ENCODE results near the gene TBCA. TPM values are rescaled to one million over a fixed set of nuclear protein-coding genes. Genes with fewer than 3 reads are reported as not detected.

Gene TBCA, protein sequence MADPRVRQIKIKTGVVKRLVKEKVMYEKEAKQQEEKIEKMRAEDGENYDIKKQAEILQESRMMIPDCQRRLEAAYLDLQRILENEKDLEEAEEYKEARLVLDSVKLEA
- 155 TPM for polyA plus RNA-seq (2013, experiment 1 of 2; ENCODE audit: insufficient read length)
- polyA plus RNA-seq (2013, experiment 2 of 2; ENCODE audit: insufficient read length) = 196 TPM

DNA sequence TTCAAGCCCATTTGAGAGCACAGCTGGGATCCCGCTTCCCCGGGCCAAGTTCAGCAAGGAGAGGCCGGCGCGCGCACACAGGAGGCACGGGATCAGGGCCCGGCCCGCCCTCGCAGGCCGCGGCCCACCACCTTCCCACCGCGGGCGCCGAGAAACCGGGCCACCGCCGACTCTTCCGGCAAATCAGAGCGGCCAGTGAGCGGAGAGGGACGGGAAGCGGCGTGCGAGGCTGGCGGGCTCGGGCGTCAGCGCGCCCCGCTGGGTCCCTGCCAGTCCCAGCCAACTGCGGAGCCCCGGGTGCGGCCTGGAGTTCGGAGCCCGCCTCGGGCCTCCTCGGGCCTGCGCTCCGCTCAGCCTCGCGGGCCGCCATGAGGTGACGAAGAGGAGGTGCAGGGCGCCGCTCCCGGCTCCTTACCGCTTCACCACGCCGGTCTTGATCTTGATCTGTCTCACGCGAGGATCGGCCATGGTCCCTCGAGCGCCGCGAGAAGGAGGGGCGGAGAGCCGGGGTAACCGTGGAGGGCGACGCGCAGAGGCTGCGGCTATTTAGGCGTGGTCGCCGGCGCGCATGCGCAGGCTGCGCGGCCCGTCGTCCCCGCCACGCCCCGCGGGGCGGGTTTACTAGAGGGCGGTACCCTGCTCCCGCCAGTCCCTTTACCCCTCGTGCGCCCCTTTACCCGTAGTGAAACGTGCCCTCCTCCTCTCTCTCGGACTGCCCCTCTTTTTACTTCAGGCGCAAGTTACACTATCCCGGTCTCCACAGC is at the start of gene TBCA:
TBCA (minus strand) TSS at position 550 of the 764 bp plus-strand sequence; CDS start at position 468, 82 bp downstream.
- DNase-seq = peak; percentile 92

DNA sequence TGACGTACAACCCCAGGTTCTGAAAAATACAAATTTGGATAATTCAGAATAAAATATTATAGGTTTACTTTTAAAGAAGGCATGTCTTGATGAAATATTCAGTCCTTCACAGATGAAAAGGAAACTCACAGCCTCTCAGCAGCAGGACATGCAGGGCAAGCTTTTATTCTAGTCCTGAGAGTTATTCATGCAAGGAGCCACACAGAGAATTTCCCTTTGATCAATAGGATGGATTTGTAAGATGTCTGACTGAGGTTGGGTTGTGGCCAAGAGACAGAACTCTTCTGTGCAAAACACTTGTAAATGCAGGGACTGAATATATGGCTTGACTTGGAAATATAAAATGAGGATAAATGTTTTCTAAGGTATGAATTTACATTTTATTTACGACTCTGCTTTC is 48.8 kb upstream of the TBCA start:
- no peak for DNase-seq

DNA sequence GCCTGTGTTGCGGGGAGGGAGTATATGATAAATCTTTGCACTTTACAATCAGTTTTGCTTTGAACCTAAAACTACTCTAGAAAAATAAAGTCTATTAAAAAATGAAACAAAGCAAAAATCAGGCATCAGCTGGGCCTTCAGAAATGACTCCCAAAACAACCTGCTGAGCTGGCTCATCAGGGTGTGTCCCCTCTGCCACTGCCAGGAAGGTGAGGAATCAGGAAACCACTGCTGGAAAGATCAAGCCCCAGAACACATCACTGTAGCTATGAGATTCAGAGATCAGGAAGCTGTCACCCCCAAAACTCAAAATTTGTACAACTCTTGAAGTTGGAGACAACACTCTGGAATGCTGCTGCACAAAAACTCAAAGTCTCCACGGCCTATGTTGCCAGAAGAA is 40.5 kb upstream of the TBCA start:
- no peak for DNase-seq

DNA sequence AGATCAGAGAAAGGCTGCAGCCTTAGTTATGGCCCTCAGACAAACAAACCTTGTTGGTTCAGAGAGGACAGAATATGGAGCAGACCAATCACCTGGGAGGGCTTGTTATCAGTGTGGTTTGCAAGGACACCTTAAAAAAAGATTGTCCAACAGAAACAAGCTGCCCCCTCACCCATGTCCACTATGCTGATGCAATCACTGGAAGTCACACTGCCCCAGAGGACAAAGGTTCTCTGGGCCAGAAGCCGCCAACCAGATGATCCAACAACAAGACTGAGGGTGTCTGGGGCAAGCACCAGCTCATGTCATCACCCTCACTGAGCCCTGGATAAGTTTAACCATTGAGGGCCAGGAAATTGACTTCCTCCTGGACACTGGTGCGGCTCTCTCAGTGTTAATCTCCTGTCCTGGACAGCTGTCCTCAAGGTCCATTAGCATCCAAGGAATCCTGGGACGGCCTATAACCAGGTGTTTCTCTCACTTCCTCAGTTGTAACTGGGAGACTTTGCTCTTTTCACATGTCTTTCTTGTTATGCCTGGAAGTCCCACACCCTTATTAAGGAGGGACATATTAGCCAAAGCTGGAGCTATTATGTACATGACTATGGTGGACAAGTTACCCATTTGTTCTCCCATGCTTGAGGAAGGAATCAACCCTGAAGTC is 36.9 kb upstream of the TBCA start:
- no peak for DNase-seq

DNA sequence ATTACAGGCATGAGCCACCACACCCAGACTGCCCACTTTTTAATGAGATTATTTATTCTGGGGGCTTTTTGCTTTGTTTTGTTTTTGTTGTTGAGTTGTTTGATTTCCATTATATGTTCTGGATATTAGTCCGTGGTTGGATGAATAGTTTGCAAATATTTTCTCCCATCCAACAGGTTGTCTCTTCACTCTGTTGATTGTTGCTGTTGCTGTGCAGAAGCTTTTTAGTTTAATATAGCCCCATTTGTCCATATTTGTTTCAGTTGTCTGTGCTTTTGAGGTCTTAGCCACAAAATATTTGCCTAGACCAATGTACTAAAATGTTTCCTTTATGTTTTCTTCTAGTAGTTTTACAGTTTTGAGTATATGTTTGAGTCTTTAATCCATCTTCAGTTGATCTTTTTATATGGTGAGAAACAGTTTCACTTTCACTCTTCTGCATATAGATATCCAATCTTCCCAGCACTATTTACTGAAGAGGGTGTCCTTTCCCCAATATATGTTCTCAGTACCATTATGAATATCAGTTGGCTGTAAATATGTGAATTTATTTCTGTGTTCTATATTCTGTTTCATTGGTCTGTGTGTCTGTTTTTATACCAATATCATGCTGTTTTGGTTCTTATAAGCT is 30.2 kb upstream of the TBCA start:
- no peak for DNase-seq

GRCh38 chr5:77798456-77798855 is 22.3 kb upstream of the TBCA start:
- no peak for DNase-seq

DNA sequence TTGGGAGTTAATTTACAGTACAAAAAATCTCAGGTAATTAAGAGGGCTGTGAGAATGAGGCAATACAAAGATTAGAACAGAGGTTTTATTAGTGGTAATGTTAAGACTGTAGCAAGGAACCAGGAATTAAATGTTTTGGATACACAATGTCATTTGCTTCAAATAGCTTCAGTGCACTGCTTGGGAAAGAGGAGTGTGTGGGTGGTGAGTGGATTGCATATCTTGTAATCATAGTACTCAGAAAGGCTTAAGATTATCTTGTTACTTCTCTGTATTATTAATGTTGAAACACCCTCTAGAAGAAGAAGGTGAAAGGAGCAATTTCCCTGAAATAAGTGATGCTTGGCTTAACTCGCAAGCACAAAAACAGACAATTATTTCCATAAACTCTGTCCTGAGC is 21.0 kb upstream of the TBCA start:
- DNase-seq = no peak

GRCh38 chr5:77795846-77796245 is 19.7 kb upstream of the TBCA start:
- DNase-seq = no peak

DNA sequence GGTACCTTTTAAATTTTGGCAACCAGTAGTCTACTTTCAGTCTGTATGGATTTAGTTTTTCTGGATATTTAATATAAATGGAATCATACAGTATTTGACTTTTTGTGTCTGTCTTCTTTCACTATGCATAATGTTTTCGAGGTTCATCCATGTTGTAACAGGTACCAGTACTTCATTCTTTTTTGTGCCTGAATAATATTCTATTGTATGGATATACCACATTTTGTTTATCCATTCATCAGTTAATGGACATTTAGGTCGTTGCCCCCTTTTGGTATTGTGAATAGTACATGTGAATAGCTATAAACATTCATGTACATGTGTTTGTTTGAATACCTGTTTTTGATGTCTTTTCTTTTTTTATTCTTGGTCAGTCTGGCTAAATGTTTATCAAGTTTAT is 19.1 kb upstream of the TBCA start:
- no peak for DNase-seq

DNA sequence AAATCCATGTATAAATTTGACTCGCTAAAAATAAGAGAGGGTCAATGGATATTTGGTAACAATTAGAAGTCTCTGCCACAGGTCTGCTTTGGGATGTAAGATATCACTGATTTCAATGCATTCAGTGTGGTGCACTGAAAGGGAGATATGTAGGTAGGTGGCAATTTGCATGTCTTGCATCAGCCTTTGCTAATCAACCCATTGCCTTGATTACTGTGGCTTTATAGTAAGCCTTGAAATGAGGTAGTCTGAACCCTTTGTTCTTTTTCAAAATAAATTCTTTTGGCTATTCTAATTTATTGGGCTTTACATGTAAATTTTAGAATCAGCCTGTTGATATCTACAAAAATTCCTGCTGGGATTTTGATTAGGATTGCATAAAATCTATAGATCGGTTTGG is 15.8 kb upstream of the TBCA start:
- DNase-seq = no peak

DNA sequence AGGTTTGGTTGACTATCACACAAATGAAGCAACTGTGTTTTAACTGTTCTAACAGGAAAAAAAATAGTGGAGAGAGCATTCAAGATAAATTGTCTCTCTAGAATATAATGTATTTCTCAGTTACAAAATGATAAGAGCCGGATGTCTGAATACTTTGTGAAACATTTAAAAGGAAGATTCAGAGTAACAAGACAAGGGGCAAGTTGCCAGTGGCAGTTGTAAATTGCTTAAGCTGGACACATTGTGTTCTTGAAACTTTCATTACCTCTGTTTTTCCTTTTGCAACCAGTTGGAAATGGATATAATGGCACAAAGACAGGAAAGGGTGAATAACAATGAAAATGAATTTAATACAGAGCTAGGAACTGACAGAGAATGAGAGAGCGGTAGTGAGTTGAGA is 15.2 kb upstream of the TBCA start:
- no peak for DNase-seq

- DNase-seq = no peak
Observed at GRCh38 chr5:77785229-77785628, 9.1 kb upstream of the TBCA start.

GRCh38 chr5:77784735-77785134 is 8.6 kb upstream of the TBCA start:
- no peak for DNase-seq

DNA sequence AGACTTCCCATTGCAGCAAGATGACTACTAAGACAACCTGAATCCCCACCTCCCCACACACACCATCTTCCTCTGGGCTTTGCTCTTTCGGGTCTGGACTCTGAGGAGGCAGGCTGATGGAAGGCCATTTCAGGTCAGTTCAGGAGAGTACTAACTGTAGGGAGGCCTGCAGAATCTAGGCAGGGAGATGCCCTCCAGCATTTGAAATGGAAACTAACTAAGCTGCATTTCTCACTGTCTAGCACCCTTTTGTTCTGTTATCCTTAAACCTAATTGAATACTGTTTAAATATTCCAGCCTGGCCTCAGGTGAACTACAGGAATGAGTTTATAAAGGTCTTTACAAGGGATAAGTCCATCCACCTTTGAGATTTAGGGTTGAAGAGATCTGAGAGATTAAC is 4.9 kb upstream of the TBCA start:
- DNase-seq = no peak

DNA sequence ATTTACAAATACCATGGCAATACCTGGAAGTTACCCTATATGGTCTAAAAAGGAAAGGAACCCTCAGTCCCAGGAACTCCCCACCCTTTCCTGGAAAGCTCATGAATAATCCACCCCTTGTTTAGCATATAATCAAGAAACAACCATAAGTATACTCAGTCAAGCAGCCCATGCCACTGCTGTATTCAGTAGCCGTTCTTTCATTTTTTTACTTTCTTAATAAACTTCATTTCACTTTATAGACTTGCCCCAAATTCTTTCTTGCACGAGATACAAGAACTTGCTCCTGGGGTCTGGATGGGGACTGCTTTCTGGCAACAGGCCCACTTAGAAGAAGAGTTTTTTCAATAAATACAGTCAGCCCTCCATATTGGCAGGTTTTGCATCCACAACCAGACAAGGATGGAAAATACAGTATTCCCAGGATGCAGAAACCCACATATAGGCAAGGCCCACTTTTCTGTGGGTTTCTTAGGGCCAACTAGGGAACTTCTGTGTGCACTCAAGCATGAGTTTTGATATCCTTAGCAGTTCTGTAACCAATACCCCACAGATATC is 2.8 kb upstream of the TBCA start:
- DNase-seq = no peak

- no peak for DNase-seq
Observed at GRCh38 chr5:77778398-77778797, 2.3 kb upstream of the TBCA start.

DNA sequence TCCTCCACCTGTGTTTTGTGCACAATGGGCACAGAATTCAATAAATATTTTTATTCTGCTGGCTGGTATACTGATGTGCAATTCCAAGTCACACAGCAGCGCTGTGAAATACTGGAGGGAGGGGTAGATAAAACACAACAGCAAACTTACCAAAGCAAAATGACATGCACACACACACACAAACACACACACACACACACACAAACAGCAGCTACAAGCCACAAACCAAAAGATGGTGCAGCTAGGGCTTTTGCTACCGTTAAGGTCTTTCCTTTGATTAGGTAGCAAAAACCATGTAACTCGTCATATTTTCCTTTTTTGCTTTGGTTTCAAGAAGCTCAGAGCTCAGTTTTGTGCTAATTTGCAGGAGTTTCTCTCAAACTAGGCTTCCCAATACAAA is 1.8 kb upstream of the TBCA start:
- no peak for DNase-seq

DNA sequence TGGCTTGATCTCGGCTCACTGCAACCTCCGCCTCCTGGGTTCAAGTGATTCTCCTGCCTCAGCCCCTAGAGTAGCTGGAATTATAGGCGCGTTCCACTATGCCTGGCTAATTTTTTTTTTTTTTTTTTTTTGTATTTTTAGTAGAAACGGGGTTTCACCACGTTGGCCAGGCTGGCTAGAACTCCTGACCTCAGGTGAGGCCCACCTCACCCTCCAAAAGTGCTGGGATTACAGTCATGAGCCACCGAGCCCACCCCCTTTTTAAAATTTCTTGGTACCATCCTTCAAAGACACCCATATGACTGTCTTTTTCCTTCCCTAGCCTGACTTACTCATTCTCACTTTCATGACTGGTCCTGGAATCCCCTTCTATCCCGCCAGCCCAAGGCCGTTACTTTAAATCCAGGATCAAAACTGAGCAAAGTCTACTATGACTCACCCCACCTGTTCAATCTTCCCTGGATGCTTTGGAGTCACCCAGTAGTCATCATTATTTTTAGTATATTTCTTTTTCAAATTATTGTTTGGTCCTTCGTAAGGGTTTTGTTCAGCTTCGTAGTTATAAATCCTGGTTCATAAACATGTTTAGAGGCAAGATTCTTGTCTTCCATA is 1.2 kb upstream of the TBCA start:
- no peak for DNase-seq

- no peak for DNase-seq
Observed at GRCh38 chr5:77776554-77777206, 541 bp upstream of the TBCA start.

DNA sequence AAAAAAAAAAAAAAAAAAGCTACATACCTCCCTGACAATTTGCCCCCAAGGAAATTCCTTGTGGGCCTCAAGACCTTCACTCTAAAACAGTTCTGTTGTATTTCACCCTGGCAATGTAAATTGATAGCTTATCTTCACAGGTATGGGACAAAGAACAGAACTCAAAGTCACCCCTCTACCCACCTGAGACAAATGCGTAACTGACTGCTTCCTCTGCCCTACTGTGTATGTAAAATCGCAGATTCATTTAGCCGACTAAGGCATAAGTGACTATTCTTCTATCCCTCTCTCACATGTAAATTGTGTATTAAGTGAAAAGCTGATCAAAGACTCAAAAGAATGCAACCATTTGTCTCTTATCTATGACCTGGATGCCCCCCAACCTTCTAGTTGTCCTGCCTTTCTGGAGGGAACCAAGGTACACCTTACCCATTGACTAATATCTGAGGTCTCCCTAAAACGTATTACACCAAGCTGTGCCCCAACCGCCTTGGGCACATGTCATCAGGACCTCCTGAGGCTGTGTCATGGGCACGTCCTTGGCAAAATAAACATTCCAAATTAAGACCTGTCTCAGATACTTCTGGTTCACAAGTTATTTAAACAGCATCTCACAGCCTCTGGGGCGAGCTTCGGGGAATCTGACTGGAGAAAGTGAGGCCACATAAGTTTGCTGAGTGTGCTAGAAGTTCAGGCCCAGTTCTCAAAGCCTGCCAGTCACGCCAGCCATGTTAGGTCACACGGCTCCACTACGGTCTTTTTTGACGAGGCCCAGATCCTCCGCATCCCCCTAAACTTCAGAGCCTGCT is 954 bp downstream of the TBCA start:
- no peak for DNase-seq

- no peak for DNase-seq
Observed at GRCh38 chr5:77773734-77774280, 2.3 kb downstream of the TBCA start.

Data from fibroblast of skin of scalp (primary cell).